ENCODE results near the gene TAF5L.

The TAF5L gene

DNA sequence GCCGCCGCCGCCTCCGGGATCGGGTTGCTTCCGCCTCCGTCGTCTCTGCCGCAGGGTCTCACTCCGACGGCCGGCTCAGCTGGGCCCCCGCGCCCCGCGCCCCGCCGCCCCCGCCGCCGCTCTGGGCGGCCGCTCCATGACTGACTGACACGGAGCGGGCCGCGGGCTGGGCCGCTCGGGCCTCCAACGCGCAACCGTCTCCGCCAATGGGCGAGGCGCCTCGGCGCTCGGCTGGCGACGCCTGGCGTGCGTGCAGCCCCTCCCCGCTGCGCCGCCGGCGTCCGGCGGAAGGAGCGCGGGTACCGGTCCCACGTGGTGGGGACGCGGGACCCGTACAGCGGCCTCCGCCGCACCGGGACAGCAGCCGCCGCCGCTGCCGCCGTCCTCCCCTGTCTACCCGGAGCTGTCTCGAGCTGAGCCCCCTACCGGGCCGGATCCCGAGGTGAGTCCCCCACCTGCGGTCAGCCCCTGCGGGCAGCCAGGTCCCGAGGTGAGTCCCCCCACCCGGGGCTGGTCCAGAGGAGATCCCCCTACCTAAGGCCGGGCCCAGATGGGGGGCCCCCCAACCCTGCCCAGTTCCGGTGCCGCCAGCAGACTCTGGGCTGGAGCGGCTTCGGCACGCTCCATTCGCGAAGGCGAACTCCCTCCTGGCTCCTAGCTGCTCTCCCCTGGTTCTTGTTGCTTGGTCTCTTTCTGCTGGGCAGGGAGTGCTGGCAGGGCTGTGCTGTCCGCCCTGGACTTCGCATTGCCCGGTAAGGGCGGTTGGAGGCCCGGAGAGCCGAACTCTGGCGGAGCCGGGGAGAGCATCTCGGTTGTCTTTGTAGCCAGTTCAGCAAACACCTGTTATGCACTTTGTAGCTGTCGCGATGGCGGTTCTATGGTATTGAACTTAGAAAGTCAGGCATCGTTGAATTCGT lies at the start of gene TAF5L, which contains the start of gene URB2:
Gene TAF5L, minus strand, starts transcription at position 208 of the 917 bp plus-strand sequence. CDS start 11,640 bp downstream, outside the sequence.
Gene URB2, plus strand, starts transcription at position 333 of the 917 bp plus-strand sequence. CDS start 1,387 bp downstream, outside the sequence.
- peak; percentile 95 for DNase-seq

DNA sequence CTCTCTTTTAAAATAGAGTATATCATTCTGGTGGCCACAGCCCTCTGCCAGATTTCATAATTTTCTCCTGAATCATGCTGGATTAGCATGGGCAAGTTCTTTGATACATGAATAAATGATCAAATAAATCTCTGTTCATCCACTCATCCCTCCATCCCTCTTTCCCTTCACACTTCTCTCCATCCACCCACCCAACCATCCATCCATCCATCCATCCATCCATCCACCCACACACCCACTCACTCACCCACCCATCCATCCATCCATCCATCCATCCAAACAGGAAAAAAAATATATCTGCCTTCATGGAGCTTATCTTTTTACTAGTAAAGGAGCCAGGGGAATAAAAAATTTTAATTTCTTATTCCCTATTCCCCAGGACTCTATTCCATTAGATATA lies 49.5 kb upstream of the TAF5L start:
- no peak for DNase-seq

DNA sequence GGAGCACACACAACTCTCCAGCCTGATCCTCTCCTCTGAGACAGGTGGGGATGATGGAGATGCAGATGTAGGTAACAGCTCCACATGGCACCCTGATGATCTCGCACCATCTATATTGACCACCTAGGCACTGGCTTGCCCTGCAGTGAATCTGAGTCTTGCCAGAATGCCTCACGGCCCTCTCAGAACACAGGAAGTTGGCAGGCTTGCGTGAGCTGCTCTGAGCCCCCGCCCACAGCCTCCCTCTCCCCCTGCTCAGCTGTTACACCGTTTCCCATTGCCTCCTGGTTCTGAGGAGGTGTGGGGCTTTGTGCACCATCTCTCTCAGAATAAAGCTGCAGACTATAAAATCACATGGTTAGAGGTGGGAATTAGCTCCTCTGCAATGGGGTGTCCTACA lies 48.1 kb upstream of the TAF5L start:
- no peak for DNase-seq

DNA sequence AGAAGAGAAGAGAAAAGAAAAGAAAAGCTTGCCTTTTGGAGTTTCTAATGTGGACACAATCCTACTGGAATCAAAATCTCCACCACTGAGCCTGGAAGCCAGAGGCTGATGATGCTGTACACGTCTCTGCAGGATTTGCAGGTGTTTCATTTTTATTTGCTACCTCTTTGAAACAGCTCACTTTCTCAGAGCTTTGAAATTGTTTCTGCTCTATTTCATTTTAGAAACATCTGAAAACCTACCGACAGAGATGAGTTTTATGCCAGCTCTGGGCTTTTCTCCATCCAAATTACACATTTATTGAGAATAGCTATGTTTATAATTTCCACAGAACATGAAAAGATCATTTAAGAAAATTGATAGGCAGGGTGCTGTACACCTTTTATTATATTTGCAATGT lies 46.3 kb upstream of the TAF5L start:
- no peak for DNase-seq

DNA sequence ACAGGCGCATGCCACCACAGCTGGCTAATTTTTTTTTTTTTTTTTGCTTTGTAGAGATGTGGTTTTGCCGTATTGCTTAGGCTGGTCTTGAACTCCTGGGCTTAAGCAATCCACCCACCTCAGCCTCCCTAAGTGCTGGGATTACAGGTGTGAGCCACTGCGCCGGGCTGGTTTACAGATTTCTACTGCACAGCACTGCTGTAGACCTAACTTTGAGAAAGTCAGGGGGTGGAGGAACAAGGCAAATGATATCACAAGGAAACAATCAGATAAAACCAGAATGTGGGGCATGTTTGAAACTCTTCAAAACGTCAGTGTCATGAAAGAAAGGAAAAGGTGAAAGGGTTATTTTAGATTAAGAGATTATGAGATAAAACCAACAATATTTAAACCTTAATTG lies 45.4 kb upstream of the TAF5L start:
- no peak for DNase-seq

DNA sequence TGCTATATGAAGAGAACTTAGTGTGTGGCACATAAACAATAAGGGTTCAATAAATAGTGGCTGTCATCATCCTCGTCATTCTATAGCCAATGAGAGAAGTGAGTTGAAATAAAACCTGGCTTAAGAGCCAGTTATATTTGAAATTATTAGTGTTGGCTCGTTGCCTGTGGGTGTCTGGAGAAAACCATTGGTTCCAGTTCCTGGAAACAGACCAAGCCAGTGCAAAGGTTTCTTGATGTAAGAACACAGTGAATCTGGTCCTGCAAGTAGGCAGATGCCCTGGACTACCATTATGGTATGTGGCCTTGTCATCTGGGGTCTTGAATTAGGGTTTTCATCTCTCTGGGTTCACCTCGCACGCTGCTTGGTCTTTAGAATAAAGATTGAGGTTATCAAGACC lies 43.4 kb upstream of the TAF5L start:
- DNase-seq, result no peak

DNA sequence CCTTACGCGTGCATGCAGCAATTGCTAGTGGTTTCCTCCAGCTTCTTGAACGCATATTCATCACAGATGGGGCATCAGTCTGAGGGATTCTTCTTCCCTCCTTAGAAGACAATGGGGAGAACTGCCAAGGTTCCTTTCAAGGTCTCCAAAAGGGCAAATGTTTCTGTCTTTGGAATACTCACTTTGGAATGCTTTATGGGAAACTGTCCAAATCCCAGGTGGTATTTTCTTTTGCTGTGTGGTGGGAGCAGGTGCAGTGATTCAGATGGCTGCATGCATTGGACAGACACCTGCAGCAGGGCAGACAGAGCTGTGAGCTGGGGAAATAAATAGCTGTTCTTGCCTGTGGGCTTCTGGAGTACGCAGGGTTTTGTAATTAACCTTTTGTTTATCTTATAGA lies 40.7 kb upstream of the TAF5L start:
- no peak for DNase-seq

DNA sequence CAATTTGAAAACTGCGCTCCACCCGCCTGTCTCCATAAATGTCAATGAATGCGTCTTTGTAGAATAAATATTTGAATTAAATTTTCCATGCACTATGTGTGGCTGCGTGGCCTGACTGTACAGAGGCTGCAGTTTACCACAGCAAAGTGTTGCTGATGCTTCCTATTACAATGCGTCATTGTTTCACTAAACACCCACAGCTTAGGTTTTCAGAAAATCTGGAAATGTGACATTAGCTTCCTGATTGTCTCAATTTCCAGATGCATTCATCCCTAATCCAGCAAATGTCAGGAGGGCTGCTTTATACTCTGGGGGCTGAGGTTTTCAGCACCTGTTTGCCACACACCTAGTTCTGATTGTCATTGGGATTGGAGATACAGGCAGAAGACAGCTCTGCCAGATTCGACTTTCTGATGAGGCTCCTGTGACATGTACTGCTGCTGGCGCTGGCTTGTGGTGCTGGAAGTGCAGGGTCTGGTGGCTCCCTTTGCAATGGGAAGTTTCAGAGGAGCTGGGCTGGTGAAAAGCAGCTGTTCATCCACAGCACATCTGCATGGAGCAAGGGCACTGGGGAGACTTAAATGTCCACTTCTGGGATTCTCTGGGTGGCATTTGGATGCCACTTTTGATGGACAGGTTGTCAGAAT lies 40.1 kb upstream of the TAF5L start:
- DNase-seq, result no peak

DNA sequence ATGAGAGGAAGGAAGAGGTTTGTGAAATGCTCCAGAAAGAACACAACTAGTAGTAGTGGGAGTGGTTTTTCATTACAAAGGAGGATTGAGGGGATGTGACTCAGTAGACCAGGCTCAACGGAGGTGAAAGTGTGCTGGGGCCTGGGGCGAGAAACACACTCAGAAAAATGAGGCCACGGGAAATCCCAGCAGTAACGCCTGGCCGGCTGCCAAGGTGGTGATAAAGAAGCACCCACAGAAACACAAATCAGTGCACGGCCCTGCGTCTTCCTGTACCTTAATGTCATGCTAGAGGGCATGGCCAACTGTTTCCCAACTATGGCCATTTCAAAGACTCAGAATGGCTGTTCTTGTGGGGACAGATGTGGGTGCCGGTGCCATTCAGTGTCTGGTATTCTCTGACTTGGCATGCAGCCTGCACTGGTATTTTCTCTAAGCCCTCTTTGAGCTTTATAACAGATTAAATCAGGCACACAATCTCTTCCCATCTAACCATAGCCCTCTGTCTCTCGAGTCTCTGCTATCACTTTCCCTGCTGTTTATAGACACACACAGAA lies 38.3 kb upstream of the TAF5L start:
- DNase-seq, result no peak

DNA sequence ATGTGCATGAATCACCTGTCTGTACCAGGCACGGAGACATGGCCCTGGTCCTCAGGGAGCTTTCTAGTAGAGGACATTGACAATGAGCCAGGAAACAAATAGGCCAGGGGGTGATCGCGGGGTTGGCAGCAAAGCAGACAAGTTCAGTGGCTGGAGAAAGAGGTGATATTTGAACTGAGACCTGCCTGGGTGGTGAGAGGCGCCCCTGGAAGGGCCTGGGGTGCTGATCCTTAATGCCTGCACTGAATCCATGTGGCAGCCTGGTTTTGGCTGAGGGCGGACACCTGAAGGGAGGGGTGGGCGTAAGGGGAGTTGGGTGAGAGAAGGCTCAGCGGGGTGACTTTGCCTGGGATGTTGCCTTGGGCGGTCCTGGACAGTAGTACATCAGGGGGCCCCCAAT lies 36.0 kb upstream of the TAF5L start:
- no peak for DNase-seq

DNA sequence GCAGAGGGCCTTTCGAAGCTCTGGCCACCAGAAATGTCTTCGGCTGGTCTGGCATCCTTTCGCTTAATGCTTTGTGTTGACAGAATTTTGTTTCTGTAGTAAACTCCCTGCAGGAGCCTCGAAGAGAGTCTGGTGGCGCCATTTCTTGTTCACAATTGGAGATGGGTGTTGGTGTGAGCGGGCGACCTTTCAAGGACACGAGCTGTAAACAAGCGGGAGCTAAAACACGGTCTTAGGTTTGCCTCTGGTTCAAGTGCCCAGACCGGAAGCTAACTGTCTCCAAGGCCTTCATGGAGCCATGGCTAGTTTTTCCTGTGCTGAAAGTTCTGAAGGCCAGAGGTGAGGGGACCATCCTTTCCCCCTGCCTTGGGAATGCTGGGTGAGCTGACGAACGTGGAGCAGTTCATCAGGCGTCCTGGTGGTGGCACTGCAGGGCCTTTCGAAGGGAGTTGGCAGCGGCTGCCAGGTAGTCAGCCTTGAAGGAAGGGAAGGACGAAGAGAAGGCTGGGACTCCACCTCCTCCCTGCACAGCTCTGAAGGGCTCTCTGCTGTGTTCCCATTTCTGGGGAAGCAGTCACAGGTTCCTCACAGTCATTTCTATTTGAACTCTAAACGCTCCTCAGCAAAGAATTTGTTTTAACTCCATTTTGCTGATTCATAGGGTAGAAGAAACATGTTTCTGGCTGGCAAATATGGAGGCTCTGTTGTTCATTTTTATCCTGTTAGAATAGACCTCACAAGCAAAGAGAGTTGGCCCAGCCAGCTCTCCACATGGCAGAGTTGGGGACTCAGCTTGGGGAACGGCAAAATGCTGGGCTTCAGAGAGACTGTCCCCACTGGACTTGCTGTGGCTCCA lies 35.3 kb upstream of the TAF5L start:
- peak; percentile 91 for DNase-seq

DNA sequence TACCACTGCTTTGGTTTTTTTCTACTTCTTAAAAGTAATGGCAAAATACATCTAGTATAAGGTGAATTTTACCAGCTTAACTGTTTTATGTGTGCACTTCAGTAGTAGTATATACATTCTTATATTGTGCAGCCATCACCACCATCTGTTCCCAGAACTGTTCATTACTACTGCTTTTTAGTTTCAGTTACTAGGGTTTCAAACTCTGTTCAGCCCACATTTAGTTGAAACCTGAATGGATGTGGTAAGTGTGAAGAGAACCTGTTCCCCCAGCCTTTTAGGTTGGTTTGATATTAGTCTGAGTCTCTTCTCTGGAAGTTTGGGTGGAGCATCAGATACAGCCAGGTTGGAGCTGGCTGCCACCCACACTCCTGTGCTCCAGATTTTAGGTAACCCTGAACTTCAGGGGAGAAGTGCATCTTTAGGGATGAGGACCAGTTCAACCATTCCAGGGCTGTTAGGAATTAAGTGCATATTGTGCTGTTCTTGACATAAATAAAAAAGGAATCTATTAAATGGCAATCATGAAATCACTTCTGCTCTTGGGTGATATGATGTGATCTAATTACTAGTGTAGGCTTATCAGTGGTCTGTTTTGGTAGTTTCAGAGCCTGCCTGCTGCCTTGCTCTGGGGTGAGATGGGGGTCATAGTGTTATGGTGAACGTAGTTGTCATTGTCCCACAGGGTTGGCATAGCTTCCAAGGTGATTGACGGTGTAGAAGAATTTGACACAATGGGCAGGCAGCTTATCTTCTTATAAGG lies 32.3 kb upstream of the TAF5L start:
- DNase-seq, result no peak

DNA sequence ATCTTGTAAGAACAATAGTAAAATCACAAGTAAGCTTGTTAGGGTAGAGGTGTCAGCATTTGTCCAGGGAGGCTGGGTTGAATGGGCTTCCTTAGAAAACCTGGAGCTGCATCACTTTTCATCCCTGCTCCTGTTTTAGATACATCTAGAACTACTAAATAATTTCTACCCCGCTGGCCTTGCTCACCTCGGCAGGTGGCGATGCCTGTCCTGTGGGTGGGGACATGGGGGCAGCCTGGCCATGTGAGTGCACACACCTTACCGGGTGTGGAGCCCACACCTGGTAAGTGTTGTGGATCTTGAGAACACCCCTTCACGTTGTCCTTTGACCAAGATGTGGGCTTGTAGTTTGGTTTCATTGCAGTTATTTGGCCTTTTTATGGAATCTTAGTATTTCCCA lies 29.9 kb upstream of the TAF5L start:
- DNase-seq, result no peak

DNA sequence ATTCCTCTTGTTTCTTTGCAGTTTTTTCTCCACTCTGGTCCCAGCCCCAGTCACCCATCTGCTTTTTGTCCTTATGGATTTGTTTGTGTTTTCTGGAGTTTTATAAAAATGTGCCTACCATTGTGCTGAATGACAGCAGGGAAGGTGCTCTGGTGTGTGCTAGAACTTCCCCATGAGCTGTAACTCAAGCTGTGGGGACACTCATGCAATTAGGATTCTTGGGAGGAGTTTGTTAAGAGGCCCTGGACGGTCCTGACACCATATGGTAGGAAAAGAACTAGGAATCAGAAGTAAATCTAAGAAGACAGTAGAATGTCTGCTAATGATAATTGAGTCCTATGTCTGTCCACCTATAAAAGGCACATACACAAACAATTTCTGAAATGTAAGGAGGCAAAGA lies 27.5 kb upstream of the TAF5L start:
- no peak for DNase-seq

DNA sequence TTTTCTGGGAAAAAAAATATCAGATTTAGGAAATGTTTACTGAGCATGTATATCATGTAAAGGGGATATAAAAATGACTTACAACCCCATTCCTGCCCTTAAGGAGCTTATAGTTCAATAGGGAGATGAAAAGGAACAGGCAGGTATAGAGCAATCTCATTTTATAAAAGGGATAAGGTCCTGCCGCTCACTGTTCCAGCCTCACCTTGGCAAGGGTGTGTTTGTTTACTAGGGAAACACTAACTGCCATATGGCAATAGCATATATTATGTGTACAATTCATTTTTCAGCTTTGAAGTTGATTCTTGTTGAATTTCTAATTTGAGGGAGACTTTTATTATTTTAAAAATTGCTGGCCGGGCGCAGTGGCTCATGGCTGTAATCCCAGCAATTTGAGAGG lies 25.6 kb upstream of the TAF5L start:
- no peak for DNase-seq

DNA sequence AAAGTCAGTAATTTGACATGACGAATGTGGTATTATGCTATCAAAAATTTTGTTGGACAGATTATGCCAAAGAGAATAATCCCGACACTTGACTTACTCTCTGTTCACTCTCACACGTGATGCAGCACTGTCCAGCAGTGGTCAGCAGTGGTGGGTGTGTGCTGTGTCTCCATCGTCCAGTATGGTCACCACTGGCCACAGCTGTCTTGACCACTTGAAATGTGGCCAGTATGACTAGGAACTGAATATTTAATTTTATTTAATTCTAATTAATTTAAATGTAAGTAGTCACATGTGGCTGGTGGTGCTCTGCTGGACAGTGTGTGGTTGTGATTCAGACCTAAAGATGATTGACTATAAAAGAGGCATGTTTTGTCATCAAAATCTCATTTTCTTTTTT lies 24.1 kb upstream of the TAF5L start:
- no peak for DNase-seq

DNA sequence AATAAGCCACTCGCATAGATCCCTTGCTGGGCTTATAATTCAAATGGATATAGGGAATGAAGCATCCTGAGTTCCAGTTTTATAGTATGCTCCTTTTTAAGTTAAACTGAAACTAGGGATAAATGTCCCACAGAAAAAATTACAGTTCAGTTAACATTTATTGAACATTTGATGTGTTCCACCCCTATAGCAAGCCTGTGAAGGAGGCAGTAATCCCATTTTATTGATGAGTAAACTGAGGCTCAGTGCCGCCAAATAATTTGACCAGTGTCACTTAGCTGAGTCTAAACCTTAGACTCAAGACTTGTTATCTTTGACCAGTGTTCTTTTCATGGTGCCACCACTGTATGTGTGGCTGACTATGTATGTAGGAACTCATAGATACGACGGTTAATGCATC lies 22.5 kb upstream of the TAF5L start:
- no peak for DNase-seq

DNA sequence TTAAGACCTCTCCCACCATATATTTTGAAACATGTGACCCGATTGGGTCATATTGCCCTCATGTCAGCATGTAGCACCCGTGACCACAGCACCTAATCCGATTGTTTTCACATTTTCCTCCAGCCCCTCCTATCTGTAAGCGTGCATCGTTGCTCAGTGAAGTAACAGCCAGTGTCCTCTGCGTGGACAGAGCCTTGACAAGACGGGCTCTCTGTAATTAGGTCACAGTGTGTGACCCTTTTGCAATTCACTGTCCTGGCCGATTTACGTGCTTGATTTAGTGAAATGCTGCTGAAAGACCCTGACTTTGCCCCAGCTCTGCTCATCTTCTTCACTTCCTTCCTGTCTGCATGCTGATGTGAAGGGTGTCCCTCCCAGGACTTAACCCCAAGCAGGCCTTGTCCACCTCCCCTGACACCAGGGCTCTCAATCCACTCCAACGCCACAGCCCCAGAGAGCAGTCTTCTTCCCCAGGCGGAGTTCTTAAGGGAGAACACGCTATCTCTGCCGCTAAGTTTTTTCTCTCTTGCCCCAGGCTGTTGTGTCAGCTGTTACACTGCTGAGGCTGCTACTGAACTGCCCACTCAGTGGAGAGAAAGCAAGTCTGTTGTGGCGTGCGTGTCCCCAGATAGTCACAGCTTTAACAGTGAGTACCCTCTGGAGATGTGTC lies 19.5 kb upstream of the TAF5L start:
- no peak for DNase-seq

DNA sequence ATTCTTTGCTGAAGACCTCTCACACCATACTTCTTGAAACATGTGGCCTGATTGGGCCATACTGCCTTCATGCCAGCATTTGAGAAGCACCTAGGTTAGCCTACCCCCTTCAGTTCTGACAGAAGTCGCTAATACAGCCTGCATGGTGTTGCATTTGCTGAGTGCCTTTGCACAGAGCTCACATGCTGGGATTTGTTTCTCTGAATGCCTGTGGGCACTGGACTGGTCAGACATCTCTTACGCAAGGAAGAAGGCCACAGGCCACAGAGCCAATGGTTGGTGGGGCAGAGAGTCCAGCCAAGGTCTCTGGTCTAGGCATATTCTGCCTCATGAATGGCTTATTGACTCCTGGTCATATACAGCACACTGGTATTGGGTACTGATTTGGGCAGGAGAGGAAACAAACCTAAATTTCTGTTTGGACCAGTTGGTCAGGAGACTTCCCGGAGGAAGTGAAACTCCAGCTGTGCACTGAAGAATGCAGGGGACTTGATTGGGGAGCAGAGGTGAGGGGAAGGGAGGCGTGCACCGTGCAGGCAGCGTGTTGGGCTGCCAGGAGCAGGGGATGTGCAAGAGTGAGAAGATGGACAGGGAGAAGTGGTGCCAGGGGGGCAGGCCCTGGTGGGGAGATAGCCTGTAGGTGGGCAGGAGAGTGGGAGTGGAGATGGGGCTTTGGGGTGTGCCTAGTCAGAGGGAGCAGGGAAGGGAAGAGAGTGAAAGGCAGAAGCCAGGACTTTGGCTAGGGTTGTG lies 18.2 kb upstream of the TAF5L start:
- DNase-seq, result no peak

DNA sequence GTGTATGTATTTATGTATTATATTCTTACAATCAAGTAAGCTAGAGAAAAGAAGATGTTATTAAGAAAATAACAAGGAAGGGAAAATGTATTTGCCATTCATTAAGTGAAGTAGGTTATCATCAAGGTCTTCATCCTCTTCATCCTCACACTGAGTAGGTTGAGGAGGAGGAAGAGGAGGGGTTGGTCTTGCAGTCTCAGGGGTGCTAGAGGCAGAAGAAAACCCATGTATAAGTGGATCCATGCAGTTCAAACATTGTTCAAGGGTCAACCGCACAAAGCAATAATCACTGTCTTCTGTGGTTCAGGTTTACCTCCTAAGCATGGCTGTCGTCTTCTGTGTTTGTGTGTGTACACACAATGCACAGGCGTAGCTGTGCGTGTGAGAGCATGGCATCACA lies 17.0 kb upstream of the TAF5L start:
- DNase-seq, result no peak

DNA sequence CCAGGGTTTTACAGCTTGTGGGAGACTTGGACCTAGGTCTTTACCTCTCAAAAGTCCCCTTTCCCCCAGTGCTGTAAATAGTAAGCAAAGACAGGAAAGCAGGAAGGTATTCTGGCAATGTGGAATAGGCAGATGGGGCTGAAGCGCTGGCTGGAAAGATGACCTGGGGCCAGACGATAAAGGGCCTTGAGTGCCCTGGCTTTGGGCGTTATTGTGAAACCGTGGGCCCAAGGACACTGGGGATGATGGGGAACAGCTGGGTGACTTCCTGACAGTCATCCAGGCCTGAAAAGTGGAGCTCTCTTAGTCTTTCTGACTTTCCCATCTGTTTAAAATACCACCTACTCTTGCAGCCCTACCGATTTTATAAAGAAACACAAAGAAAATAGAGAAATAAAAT lies 16.5 kb upstream of the TAF5L start:
- no peak for DNase-seq

Data from islet precursor cell (in vitro differentiated cells).